HepG2 (cell line): Measurements from ENCODE around the gene PDC. TPM values are rescaled to one million over a fixed set of nuclear protein-coding genes. Genes with fewer than 3 reads are reported as not detected.

Experiments
- ATAC-seq: fragments of 200-7000 bp; cut with Tn5 transposase; 3 replicates; pipeline ENCODE4 v1.9.1; 2020; ENCODE audit warnings: mild to moderate bottlenecking, moderate library complexity
- BruUV-seq: library from RNA; stranded (reverse); fragments of 400-500 nt; replicated peaks from 2 replicates; lab custom pipeline; 2021; lab: Mats Ljungman, UMichigan
- CTCF ChIA-PET: fragments of 300-600 bp; formaldehyde crosslinking; extraction: SDS; loops from one replicate; lab custom pipeline; 2021; ENCODE audit warnings: low total read pairs, inconsistent platforms, low intra/inter-chr PET ratio; lab: Yijun Ruan, JAX
- POLR2A ChIA-PET: fragments of 350-600 bp; sonication (Branson Sonifier 250); formaldehyde crosslinking; loops from one replicate; lab custom pipeline; 2020; ENCODE audit warnings: antibody characterized with exemption, inconsistent platforms; lab: Yijun Ruan, JAX
- DNase-seq: peaks from one replicate; pipeline ENCODE4 v3.0.0-alpha.2; 2015; ENCODE audit warnings: low spot score
- FAIRE-seq: peaks from 3 replicates; lab custom pipeline; 2011; peaks lifted over from hg19 to GRCh38; lab: Jason Lieb, UNC
- H2AFZ ChIP-seq: one replicate; pipeline ENCODE4 v1.6.1; 2011; ENCODE audit warnings: low read length, inconsistent platforms
- H3K27ac ChIP-seq: fragments of 300-600 bp; 3 replicates; pipeline ENCODE4 v1.8.0; 2011; ENCODE audit warnings: mixed run types, mild to moderate bottlenecking, mixed read lengths, low read length, inconsistent platforms; ENCODE audit not compliant: insufficient read depth; ENCODE audit errors: extremely low read length
- H3K27me3 ChIP-seq, 2 experiments: fragments of 200-600 bp in 1 of 2; 2 replicates in 1 of 2; 3 replicates in 1 of 2; pipeline versions ENCODE4 v1.6.0 to v1.8.0; 2011; ENCODE audit warnings: low read length in 2 of 2, mild to moderate bottlenecking in 2 of 2, moderate library complexity in 2 of 2, inconsistent platforms in 1 of 2; ENCODE audit not compliant: insufficient read depth in 2 of 2, control insufficient read depth in 1 of 2
- H3K36me3 ChIP-seq, 2 experiments: fragments of 200-600 bp in 1 of 2; replicated peaks in 1 of 2; 2 replicates in 1 of 2; 3 replicates in 1 of 2; pipeline versions ENCODE4 v1.5.1 to v1.8.0; 2011; ENCODE audit warnings: low read length in 2 of 2, inconsistent platforms in 1 of 2; ENCODE audit not compliant: insufficient read depth in 2 of 2, control insufficient read depth in 1 of 2
- H3K4me1 ChIP-seq: 2 replicates; pipeline ENCODE4 v1.5.1; 2012; ENCODE audit warnings: low read length, inconsistent platforms; ENCODE audit not compliant: insufficient read depth
- H3K4me2 ChIP-seq: 2 replicates; pipeline ENCODE4 v1.6.0; 2011; ENCODE audit warnings: low read depth, low read length, inconsistent platforms
- H3K4me3 ChIP-seq, 3 experiments: fragments of 200-600 bp in 1 of 3; sonication (generic), shearing (Covaris generic) in 1 of 3; replicated peaks in 1 of 3; 2 replicates each; pipeline ENCODE4 v1.5.1; 2011 to 2016; ENCODE audit warnings: low read length in 3 of 3, inconsistent platforms in 2 of 3, low read depth in 2 of 3, mild to moderate bottlenecking in 2 of 3, control low read depth in 1 of 3, mixed read lengths in 1 of 3; ENCODE audit not compliant: insufficient read depth in 1 of 3
- H3K79me2 ChIP-seq: one replicate; pipeline ENCODE4 v1.6.1; 2011; ENCODE audit warnings: low read length, inconsistent platforms; ENCODE audit not compliant: insufficient read depth
- H3K9ac ChIP-seq: 2 replicates; pipeline ENCODE4 v1.6.0; 2011; ENCODE audit warnings: mild to moderate bottlenecking, low read depth, low read length, inconsistent platforms; ENCODE audit not compliant: insufficient read depth
- H3K9me3 ChIP-seq: 2 replicates; pipeline ENCODE4 v1.5.1; 2012; ENCODE audit warnings: mild to moderate bottlenecking, low read length
- H4K20me1 ChIP-seq: 2 replicates; pipeline ENCODE4 v1.6.0; 2011; ENCODE audit warnings: inconsistent platforms, mild to moderate bottlenecking, low read length, moderate library complexity; ENCODE audit not compliant: insufficient read depth
- CC2D1A ChIP-seq: sonication (generic); formaldehyde crosslinking; IDR thresholded peaks from 2 replicates; pipeline ENCODE4 v1.8.1; 2023; ENCODE audit warnings: mild to moderate bottlenecking, missing genetic modification reagents
- MNT ChIP-seq: fragments of 450-650 bp; IDR thresholded peaks from 2 replicates; pipeline ENCODE4 v1.6.1; 2016
- U2AF1 ChIP-seq: fragments of 200-400 bp; formaldehyde crosslinking; optimal IDR thresholded peaks from 2 replicates; pipeline ENCODE3; 2017; ENCODE audit warnings: mild to moderate bottlenecking, low read depth, low read length
- ZBTB42 ChIP-seq: sonication (generic); formaldehyde crosslinking; IDR thresholded peaks from 2 replicates; pipeline ENCODE4 v1.5.0; 2020; ENCODE audit warnings: mild to moderate bottlenecking, missing genetic modification reagents
- ZNF430 ChIP-seq: sonication (generic); formaldehyde crosslinking; IDR thresholded peaks from 2 replicates; pipeline ENCODE4 v1.9.0; 2021; ENCODE audit warnings: mild to moderate bottlenecking, missing genetic modification reagents
- WGBS: methylation state at CpG from one replicate; pipeline ENCODE4 v1.1.6; 2017; ENCODE audit warnings: low lambda C conversion rate; 5-methylcytosine and 5-hydroxymethylcytosine counted together
- in situ Hi-C: cut with HindIII; loops from 2 replicates; pipeline ENCODE4 v1.10.0; 2017; ENCODE audit warnings: low pct_unique_long_range_greater_than_20kb; ENCODE audit not compliant: extremely low pct_ligation_motif_present
- intact Hi-C: fragments of 100-400 bp; cut with micrococcal nuclease; formaldehyde crosslinking; loops from one replicate; pipeline ENCODE4 v1.10.0; 2022; ENCODE audit not compliant: unreplicated experiment
- polyA plus RNA-seq, 8 experiments: library from polyadenylated mRNA; depleted of rRNA in 3 of 8; stranded (reverse) in 7 of 8; unstranded in 1 of 8; fragments of >200 nt; fragmentation: Illumina TruSeq in 4 of 8; extraction: Trizol in 4 of 8; gene quantifications; 2 replicates each; pipeline versions ENCODE4 v1.2.1 to v1.2.3, GENCODE V29; 2011 to 2016; ENCODE audit warnings: low read depth in 4 of 8, missing spikeins in 1 of 8, mixed read lengths in 1 of 8; ENCODE audit not compliant: insufficient read depth in 1 of 8
- total RNA-seq, 5 experiments: library from RNA; depleted of rRNA; stranded (reverse); fragments of >200 nt; fragmentation: Illumina TruSeq; extraction: Trizol; gene quantifications; 2 replicates each; pipeline ENCODE4 v1.2.3, GENCODE V29; 2016; ENCODE audit warnings: low read depth in 1 of 5
- TF ChIP-seq, protein P1 (sequence below): sonication (generic); formaldehyde crosslinking; IDR thresholded peaks from 2 replicates; pipeline ENCODE4 v1.8.1; 2023; ENCODE audit warnings: mild to moderate bottlenecking, missing genetic modification reagents

Gene PDC
- total and polyA plus RNA-seq, 2 of the 13 experiments (the other 11 are each of a cell fraction or from before 2014, with no cell fraction given) = not detected

- POLR2A ChIA-PET = no interaction called here
- ATAC-seq = no peak
- H3K36me3 ChIP-seq = peaks cover 0 to 9% of the 10 kb centered on the region in 2 experiments; a peak in 2 of 5 replicates
- no peak overlapping the region for H3K4me3 ChIP-seq
- intact Hi-C loops (no loop called here), in situ Hi-C loops (no loop called here)
- H3K9me3 ChIP-seq = no peaks in the 10 kb centered on the region
- FAIRE-seq = no peak
- 92% methylated on average over 4 of the region's 4 CpGs for WGBS
- no peaks in the 10 kb centered on the region for H4K20me1 ChIP-seq
- TF ChIP-seq CC2D1A (CRISPR knock-in tag) (no peak), MNT (no peak), ZBTB42 (CRISPR knock-in tag) (no peak), U2AF1 (no peak), ZNF430 (CRISPR knock-in tag) (no peak)
- TF ChIP-seq, protein P1, sequence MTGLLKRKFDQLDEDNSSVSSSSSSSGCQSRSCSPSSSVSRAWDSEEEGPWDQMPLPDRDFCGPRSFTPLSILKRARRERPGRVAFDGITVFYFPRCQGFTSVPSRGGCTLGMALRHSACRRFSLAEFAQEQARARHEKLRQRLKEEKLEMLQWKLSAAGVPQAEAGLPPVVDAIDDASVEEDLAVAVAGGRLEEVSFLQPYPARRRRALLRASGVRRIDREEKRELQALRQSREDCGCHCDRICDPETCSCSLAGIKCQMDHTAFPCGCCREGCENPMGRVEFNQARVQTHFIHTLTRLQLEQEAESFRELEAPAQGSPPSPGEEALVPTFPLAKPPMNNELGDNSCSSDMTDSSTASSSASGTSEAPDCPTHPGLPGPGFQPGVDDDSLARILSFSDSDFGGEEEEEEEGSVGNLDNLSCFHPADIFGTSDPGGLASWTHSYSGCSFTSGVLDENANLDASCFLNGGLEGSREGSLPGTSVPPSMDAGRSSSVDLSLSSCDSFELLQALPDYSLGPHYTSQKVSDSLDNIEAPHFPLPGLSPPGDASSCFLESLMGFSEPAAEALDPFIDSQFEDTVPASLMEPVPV = no peak
- TF ChIP-seq, all 625 proteins: peak for 0
- no peak for DNase-seq
- CTCF ChIA-PET = no interaction called here
- no peaks in the 10 kb centered on the region for H3K4me1 ChIP-seq
- BruUV-seq = no TSS peak
- no peak overlapping the region for H3K9ac ChIP-seq
- H2AFZ ChIP-seq = no peak overlapping the region
- no peak overlapping the region for H3K27ac ChIP-seq
- no peaks in the 10 kb centered on the region for H3K27me3 ChIP-seq
- no peaks in the 10 kb centered on the region for H3K79me2 ChIP-seq
- no peak overlapping the region for H3K4me2 ChIP-seq
Observed at GRCh38 chr1:186418503-186418902, 42.4 kb downstream of the PDC start.
